Jurkat, Clone E6-1 (cell line): Measurements from ENCODE around the gene CLIC5.

ENCODE experiments used
- DNase-seq: peaks from one replicate; pipeline ENCODE4 v3.0.0-alpha.2; 2011; ENCODE audit warnings: low read depth, low spot score
- H3K4me3 ChIP-seq: 2 replicates; pipeline ENCODE4 v1.5.1; 2011; ENCODE audit warnings: mild to moderate bottlenecking, low read length, control low read depth, moderate library complexity

The CLIC5 gene

GRCh38 chr6:45837541-45838200 lies 178.0 kb downstream of the CLIC5 start:
- peak; percentile 73 for DNase-seq
- H3K4me3 ChIP-seq = no peak overlapping the region

- no peak overlapping the region for H3K4me3 ChIP-seq
- no peak for DNase-seq
These were observed 178.7 kb downstream of the CLIC5 start for GRCh38 chr6:45836984-45837383.

- H3K4me3 ChIP-seq = no peak overlapping the region
- no peak for DNase-seq
These were observed 179.2 kb downstream of the CLIC5 start for GRCh38 chr6:45836438-45836824.

- no peak for DNase-seq
- H3K4me3 ChIP-seq = no peak overlapping the region
These were observed 179.8 kb downstream of the CLIC5 start for GRCh38 chr6:45835721-45836437.

- H3K4me3 ChIP-seq = no peak overlapping the region
- DNase-seq = no peak
These were observed 183.6 kb downstream of the CLIC5 start for GRCh38 chr6:45832063-45832462.
